CD4-positive, CD25-positive, alpha-beta regulatory T cell (primary cell): Measurements from ENCODE around the gene SYT6. TPM values are rescaled to one million over a fixed set of nuclear protein-coding genes. Genes with fewer than 3 reads are reported as not detected.

Source experiments
- ATAC-seq, 2 donors: fragments of 150-1000 bp; cut with Tn5 transposase; one replicate each; pipeline ENCODE4 v1.10.0; 2021; ENCODE audit warnings: low read depth in 2 of 2, moderate number of reproducible peaks in 2 of 2, moderate library complexity in 1 of 2
- DNase-seq, 3 donors: peaks; one replicate each; pipeline versions ENCODE4 v3.0.0 to v3.0.0-alpha.2; 2012 to 2022; ENCODE audit warnings: mixed read lengths in 1 of 3
- H3K27ac ChIP-seq: one replicate; pipeline ENCODE4 v1.7.0; 2013; ENCODE audit warnings: mild to moderate bottlenecking, low read length; ENCODE audit not compliant: insufficient read depth, poor library complexity, severe bottlenecking
- H3K27me3 ChIP-seq: one replicate; pipeline ENCODE4 v1.7.0; 2013; ENCODE audit warnings: low read length; ENCODE audit not compliant: control insufficient read depth, insufficient read depth
- H3K36me3 ChIP-seq: one replicate; pipeline ENCODE4 v1.7.0; 2013; ENCODE audit warnings: mild to moderate bottlenecking, low read length, moderate library complexity; ENCODE audit not compliant: control insufficient read depth, insufficient read depth
- H3K4me1 ChIP-seq: 2 replicates; pipeline ENCODE4 v1.7.0; 2013; ENCODE audit warnings: mild to moderate bottlenecking, low read length; ENCODE audit not compliant: insufficient read depth, control insufficient read depth, poor library complexity, severe bottlenecking
- H3K4me3 ChIP-seq: one replicate; pipeline ENCODE4 v1.7.0; 2013; ENCODE audit warnings: low read depth, mild to moderate bottlenecking, low read length, moderate library complexity
- H3K9me3 ChIP-seq, 2 experiments: 1 replicate in 1 of 2; 2 replicates in 1 of 2; pipeline ENCODE4 v1.7.0; 2013; ENCODE audit warnings: low read length in 2 of 2, mild to moderate bottlenecking in 1 of 2, moderate library complexity in 1 of 2; ENCODE audit not compliant: control insufficient read depth in 2 of 2
- H3K27ac Mint-ChIP-seq, 3 donors: one replicate each; pipeline ENCODE4 v1.8.0; 2020 to 2022; ENCODE audit warnings: mild to moderate bottlenecking in 3 of 3, mixed read lengths in 3 of 3, moderate library complexity in 2 of 3
- H3K27me3 Mint-ChIP-seq: one replicate; pipeline ENCODE4 v1.8.0; 2022; ENCODE audit warnings: mild to moderate bottlenecking, mixed read lengths
- H3K36me3 Mint-ChIP-seq: one replicate; pipeline ENCODE4 v1.8.0; 2020; ENCODE audit warnings: mixed read lengths
- H3K4me1 Mint-ChIP-seq, 4 donors: one replicate each; pipeline ENCODE4 v1.8.0; 2020 to 2022; ENCODE audit warnings: mixed read lengths in 4 of 4, mild to moderate bottlenecking in 1 of 4
- H3K4me3 Mint-ChIP-seq, 4 donors: one replicate each; pipeline ENCODE4 v1.8.0; 2020 to 2022; ENCODE audit warnings: mild to moderate bottlenecking in 4 of 4, mixed read lengths in 4 of 4, moderate library complexity in 3 of 4
- H3K9me3 Mint-ChIP-seq, 7 donors: one replicate each; pipeline ENCODE4 v1.8.0; 2020 to 2022; ENCODE audit warnings: mixed read lengths in 7 of 7, mild to moderate bottlenecking in 3 of 7, moderate library complexity in 2 of 7
- polyA plus RNA-seq, 4 donors: library from polyadenylated mRNA; unstranded; fragments of 300-500 nt; fragmentation: Illumina TruSeq; gene quantifications; one replicate each; pipeline ENCODE4 v1.2.3, GENCODE V29; 2021
- total RNA-seq: library from RNA; stranded (reverse); gene quantifications from one replicate; pipeline ENCODE4 v1.2.3, GENCODE V29; 2022

Gene SYT6
- total and polyA plus RNA-seq, 5 donors from 2014 or later = 0.17 TPM; not detected in 4

DNA sequence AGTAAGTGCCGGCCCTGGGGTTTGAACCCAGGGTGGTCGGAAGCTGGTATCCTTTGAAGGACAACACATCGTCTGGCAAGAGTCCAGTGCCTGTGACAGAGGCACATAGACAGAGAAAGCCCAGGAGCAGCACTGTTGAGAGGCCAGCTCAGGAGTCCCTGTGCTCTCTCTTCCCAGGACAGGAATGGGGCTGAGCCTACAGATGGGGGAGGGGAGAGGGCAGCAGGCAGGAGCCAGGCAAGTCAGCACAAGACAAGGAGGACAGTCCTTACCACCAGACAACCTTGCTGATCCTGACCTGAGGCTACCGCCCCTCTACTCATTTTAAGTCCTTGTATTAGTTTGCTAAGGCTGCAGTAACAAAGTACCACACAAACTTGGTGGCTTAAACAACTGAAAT lies 27.7 kb upstream of the SYT6 start:
- Histone ChIP-seq H3K4me1 (no peaks in the 10 kb centered on the region), H3K27ac (no peak overlapping the region), H3K9me3 (no peaks in the 10 kb centered on the region), H3K36me3 (no peaks in the 10 kb centered on the region), H3K27me3 (no peaks in the 10 kb centered on the region), H3K4me3 (no peak overlapping the region)
- Mint-ChIP-seq H3K4me1 (no peaks in the 10 kb centered on the region), H3K27ac (no peak overlapping the region), H3K27me3 (peaks cover 16% of the 10 kb centered on the region), H3K9me3 (peaks cover 0 to 3% (median 0%) of the 10 kb centered on the region in 7 donors), H3K4me3 (no peak overlapping the region), H3K36me3 (no peaks in the 10 kb centered on the region)
- DNase-seq = no peak
- no peak for ATAC-seq

DNA sequence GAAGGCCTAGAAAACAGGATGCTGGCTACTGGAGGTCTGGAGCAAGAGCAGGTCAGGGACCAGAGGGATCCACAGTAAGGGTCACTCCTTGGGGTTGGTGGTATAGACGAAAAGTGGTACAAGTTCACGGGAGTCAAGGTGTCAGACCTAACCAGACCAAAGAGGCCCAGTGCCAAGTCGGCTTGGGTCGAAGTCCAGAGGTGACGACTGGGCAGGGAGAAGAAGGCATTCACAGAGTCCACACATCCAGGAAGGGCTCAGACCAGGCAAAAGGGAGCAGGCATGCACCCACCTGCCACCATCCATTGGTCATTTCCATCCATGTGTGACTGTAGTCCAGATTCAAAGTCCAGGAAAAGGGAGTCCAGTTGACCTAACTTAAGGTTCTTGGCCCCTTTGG lies 27.1 kb upstream of the SYT6 start:
- H3K27ac Mint-ChIP-seq = peak overlapping the region in 1 of 3 donors; percentile 14
- Histone ChIP-seq H3K27me3 (peaks cover under 1% of the 10 kb centered on the region), H3K36me3 (no peaks in the 10 kb centered on the region), H3K9me3 (no peaks in the 10 kb centered on the region), H3K27ac (no peak overlapping the region), H3K4me1 (no peaks in the 10 kb centered on the region), H3K4me3 (no peak overlapping the region)
- no peak overlapping the region for H3K4me3 Mint-ChIP-seq
- no peaks in the 10 kb centered on the region for H3K36me3 Mint-ChIP-seq
- H3K4me1 Mint-ChIP-seq = no peaks in the 10 kb centered on the region
- peaks cover 16% of the 10 kb centered on the region for H3K27me3 Mint-ChIP-seq
- H3K9me3 Mint-ChIP-seq = peaks cover 0 to 3% (median 0%) of the 10 kb centered on the region in 7 donors
- DNase-seq = no peak
- no peak for ATAC-seq

DNA sequence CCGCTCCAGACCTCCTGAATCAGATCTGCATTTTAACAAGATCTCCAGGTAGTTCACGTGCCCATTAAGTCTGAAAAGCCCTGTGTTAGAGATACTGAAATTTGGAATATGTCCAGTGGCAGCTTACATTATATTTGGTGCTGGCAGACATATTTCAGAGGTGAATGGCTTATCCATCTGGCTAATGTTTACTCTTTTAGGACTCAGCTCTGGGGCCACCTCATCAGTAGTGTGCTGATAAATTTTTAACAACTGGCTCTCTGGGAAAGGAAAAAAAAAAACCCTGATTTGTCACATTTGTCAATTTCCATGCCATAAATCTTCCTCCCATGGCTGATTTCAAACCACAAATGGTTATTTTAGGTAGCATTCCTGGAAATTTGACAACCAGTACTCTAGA lies 25.3 kb upstream of the SYT6 start:
- no peak for ATAC-seq
- H3K4me3 ChIP-seq = no peak overlapping the region
- no peak for DNase-seq
- H3K36me3 ChIP-seq = no peaks in the 10 kb centered on the region
- H3K9me3 ChIP-seq = no peaks in the 10 kb centered on the region
- H3K9me3 Mint-ChIP-seq = peaks cover 0 to 2% (median 0%) of the 10 kb centered on the region in 7 donors
- H3K4me1 Mint-ChIP-seq = no peaks in the 10 kb centered on the region
- no peak overlapping the region for H3K27ac Mint-ChIP-seq
- H3K27me3 ChIP-seq = peaks cover 2% of the 10 kb centered on the region
- no peaks in the 10 kb centered on the region for H3K36me3 Mint-ChIP-seq
- H3K27ac ChIP-seq = no peak overlapping the region
- no peaks in the 10 kb centered on the region for H3K4me1 ChIP-seq
- peaks cover 16% of the 10 kb centered on the region for H3K27me3 Mint-ChIP-seq
- no peak overlapping the region for H3K4me3 Mint-ChIP-seq

DNA sequence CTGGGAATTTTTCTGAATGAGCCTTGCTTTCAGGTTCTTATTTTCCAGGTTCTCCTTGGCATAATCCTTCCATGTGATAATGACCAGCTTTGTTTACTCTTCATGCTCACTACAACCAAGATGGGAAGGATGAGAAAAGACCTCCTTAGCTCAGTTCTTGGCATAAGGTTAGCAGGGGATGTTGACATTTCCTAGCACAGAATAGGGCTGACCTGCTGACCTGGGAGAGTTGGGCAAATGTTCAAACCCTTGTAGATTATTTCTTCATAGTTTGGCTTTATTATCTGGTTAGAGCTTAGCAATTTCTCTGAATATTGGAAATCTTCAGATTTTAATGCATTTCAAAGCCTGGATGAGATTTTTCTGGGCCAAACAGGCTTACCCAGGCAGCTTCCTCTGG lies 23.6 kb upstream of the SYT6 start:
- peaks cover 2% of the 10 kb centered on the region for H3K27me3 ChIP-seq
- DNase-seq (no peak), ATAC-seq (no peak)
- no peak overlapping the region for H3K4me3 ChIP-seq
- no peaks in the 10 kb centered on the region for H3K36me3 ChIP-seq
- no peaks in the 10 kb centered on the region for H3K9me3 ChIP-seq
- H3K4me1 ChIP-seq = no peaks in the 10 kb centered on the region
- Mint-ChIP-seq H3K36me3 (no peaks in the 10 kb centered on the region), H3K4me3 (no peak overlapping the region), H3K27ac (no peak overlapping the region), H3K27me3 (peaks cover 12% of the 10 kb centered on the region), H3K9me3 (peaks cover 0 to 2% (median 0%) of the 10 kb centered on the region in 7 donors), H3K4me1 (no peaks in the 10 kb centered on the region)
- no peak overlapping the region for H3K27ac ChIP-seq

DNA sequence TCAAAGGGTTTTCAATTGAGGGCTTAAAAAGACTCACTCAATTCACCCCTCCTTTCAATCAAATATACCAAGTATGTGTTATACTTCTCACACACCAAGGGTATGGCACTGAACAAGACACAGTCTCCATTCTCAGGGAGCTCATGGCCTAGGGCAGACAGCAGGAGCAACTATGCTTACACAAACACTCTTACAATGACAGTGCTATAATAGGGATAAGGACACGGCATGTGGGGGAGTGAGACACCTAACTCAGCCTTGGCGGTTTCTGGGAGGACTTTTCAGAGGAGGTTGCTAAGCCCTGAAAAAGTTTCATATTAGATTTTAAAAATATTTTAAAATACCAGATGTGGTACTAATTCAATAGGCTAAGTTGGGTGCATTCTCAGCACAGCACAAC lies 22.7 kb upstream of the SYT6 start:
- DNase-seq = no peak
- peaks cover 0 to 2% (median 0%) of the 10 kb centered on the region in 7 donors for H3K9me3 Mint-ChIP-seq
- no peak overlapping the region for H3K4me3 Mint-ChIP-seq

DNA sequence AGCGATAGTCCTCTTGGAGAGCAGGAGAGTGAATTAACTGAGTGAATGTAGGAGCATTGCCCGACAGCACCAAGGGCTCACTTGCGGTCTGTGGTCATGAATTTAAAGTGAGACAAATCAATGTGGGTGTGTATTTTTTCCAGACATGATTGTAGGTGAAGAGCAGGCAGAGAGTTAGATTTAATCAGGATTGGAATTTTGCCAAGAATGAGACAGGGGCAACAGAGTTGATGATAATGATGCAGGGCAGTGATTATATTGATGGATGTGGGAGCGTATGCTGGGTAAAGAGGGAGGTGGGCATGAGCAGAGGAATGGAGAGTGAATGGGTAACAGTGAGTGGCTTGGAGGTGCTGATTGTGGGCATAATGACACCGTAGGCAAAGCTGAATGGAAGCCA lies 20.0 kb upstream of the SYT6 start:
- H3K4me3 Mint-ChIP-seq = no peak overlapping the region
- Histone ChIP-seq H3K27me3 (peaks cover 2% of the 10 kb centered on the region), H3K4me3 (no peak overlapping the region), H3K27ac (no peak overlapping the region), H3K36me3 (no peaks in the 10 kb centered on the region), H3K4me1 (no peaks in the 10 kb centered on the region), H3K9me3 (no peaks in the 10 kb centered on the region)
- ATAC-seq (no peak), DNase-seq (no peak)
- H3K4me1 Mint-ChIP-seq = no peaks in the 10 kb centered on the region
- H3K27ac Mint-ChIP-seq = no peak overlapping the region
- peaks cover 9% of the 10 kb centered on the region for H3K27me3 Mint-ChIP-seq
- peaks cover 0 to 2% (median 0%) of the 10 kb centered on the region in 7 donors for H3K9me3 Mint-ChIP-seq
- H3K36me3 Mint-ChIP-seq = no peaks in the 10 kb centered on the region

More for the DNA sequence above, 22.7 kb upstream of the SYT6 start:
- H3K27ac ChIP-seq = no peak overlapping the region
- H3K27ac Mint-ChIP-seq = no peak overlapping the region
- no peaks in the 10 kb centered on the region for H3K4me1 Mint-ChIP-seq
- H3K4me3 ChIP-seq = no peak overlapping the region
- H3K36me3 ChIP-seq = no peaks in the 10 kb centered on the region
- peaks cover 12% of the 10 kb centered on the region for H3K27me3 Mint-ChIP-seq
- H3K36me3 Mint-ChIP-seq = no peaks in the 10 kb centered on the region
- peaks cover 2% of the 10 kb centered on the region for H3K27me3 ChIP-seq
- H3K9me3 ChIP-seq = no peaks in the 10 kb centered on the region
- no peak for ATAC-seq
- H3K4me1 ChIP-seq = no peaks in the 10 kb centered on the region

DNA sequence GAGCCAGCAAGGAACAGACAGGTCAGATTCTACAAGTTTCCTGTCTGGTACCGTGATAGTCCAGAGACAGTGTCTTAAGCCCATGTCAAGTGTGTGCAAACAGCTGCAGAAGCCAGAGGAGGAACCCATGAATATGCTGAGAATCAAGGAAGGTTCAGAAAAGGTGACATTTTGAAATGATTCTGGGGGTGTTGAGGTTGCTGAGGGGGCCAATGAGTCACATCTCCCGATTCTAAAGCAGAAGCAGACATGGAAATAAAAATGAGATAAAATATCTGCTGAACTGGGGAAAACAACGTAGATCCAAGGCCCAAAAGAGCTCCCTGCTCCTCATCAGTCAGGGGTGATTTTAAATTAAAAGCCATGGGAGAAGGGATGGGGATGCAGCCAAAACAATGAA lies 15.8 kb upstream of the SYT6 start:
- no peak overlapping the region for H3K27ac ChIP-seq
- DNase-seq = no peak
- no peak overlapping the region for H3K27ac Mint-ChIP-seq
- H3K36me3 ChIP-seq = no peaks in the 10 kb centered on the region
- H3K36me3 Mint-ChIP-seq = no peaks in the 10 kb centered on the region
- no peak overlapping the region for H3K4me3 ChIP-seq
- H3K9me3 Mint-ChIP-seq = peaks cover 0 to 4% (median 0%) of the 10 kb centered on the region in 7 donors
- no peaks in the 10 kb centered on the region for H3K27me3 Mint-ChIP-seq
- H3K4me1 ChIP-seq = no peaks in the 10 kb centered on the region
- no peaks in the 10 kb centered on the region for H3K4me1 Mint-ChIP-seq
- ATAC-seq = no peak
- H3K4me3 Mint-ChIP-seq = no peak overlapping the region
- no peaks in the 10 kb centered on the region for H3K9me3 ChIP-seq
- no peaks in the 10 kb centered on the region for H3K27me3 ChIP-seq

DNA sequence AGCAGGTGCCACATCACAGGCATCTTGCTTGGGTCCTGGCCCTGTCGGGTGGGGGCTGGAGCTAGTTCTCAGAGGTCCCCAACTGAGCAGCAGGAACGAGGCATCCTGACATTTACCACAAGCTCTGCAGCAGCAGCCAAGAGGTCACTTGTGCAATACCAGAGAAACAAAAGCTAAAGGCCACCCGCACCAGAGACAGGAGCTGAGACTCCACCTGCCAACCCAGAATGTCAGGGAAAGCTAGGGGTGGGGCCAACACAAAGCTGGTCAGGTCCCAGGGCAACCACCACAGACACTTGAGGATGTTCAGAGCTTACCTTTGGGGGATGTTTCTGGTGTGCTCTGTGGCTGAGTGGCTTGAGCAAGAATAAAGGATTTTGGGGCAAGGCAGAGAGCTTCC lies 13.6 kb upstream of the SYT6 start:
- Mint-ChIP-seq H3K4me1 (no peaks in the 10 kb centered on the region), H3K27ac (no peak overlapping the region), H3K36me3 (no peaks in the 10 kb centered on the region), H3K4me3 (no peak overlapping the region), H3K27me3 (no peaks in the 10 kb centered on the region), H3K9me3 (peaks cover 0 to 4% (median 0%) of the 10 kb centered on the region in 7 donors)
- no peaks in the 10 kb centered on the region for H3K4me1 ChIP-seq
- no peak overlapping the region for H3K27ac ChIP-seq
- no peaks in the 10 kb centered on the region for H3K27me3 ChIP-seq
- no peaks in the 10 kb centered on the region for H3K36me3 ChIP-seq
- no peaks in the 10 kb centered on the region for H3K9me3 ChIP-seq
- DNase-seq (no peak), ATAC-seq (no peak)
- H3K4me3 ChIP-seq = no peak overlapping the region
